A673 (cell line): ENCODE data around the gene SLC26A11. TPM values are rescaled to one million over a fixed set of nuclear protein-coding genes. Genes with fewer than 3 reads are reported as not detected.
A peak's percentile ranks its signal among the peaks of the same experiment; 100 is the strongest.

Experiments used
- BruUV-seq: library from RNA; stranded (reverse); fragments of 400-500 nt; replicated peaks from 2 replicates; lab custom pipeline; 2021; lab: Mats Ljungman, UMichigan
- CTCF ChIA-PET: fragments of 300-600 bp; sonication (Branson Sonifier 250); formaldehyde crosslinking; loops from one replicate; lab custom pipeline; 2022; ENCODE audit warnings: antibody characterized with exemption; lab: Charles Lee
- POLR2A ChIA-PET: fragments of 300-600 bp; sonication (Branson Sonifier 250); formaldehyde crosslinking; loops from one replicate; lab custom pipeline; 2022; ENCODE audit warnings: antibody characterized with exemption; ENCODE audit not compliant: low non-redundant PET; lab: Charles Lee
- DNase-seq: peaks from one replicate; pipeline ENCODE4 v3.0.0-alpha.2; 2015; ENCODE audit warnings: low spot score
- H3K27ac ChIP-seq: fragments of 200-600 bp; sonication (generic); 2 replicates; pipeline ENCODE4 v1.5.1; 2016; ENCODE audit warnings: mixed run types, low read depth, mild to moderate bottlenecking, mixed read lengths, antibody characterized with exemption, low read length; ENCODE audit not compliant: poor library complexity, severe bottlenecking
- H3K27me3 ChIP-seq: fragments of 200-600 bp; sonication (generic); replicated peaks from 2 replicates; pipeline ENCODE4 v1.6.1; 2017; ENCODE audit warnings: mixed run types, low read depth, mild to moderate bottlenecking, mixed read lengths, antibody characterized with exemption, low read length; ENCODE audit not compliant: insufficient read depth, poor library complexity
- H3K36me3 ChIP-seq: fragments of 200-600 bp; sonication (generic); 2 replicates; pipeline ENCODE4 v1.6.1; 2016; ENCODE audit warnings: mixed run types, mild to moderate bottlenecking, mixed read lengths, antibody characterized with exemption, low read length; ENCODE audit not compliant: insufficient read depth, poor library complexity, severe bottlenecking
- H3K4me1 ChIP-seq: fragments of 200-600 bp; sonication (generic); 2 replicates; pipeline ENCODE4 v1.6.1; 2017; ENCODE audit warnings: mixed run types, mild to moderate bottlenecking, mixed read lengths, antibody characterized with exemption, low read length; ENCODE audit not compliant: insufficient read depth, poor library complexity, severe bottlenecking
- H3K4me3 ChIP-seq: fragments of 200-600 bp; sonication (generic); 2 replicates; pipeline ENCODE4 v1.5.1; 2016; ENCODE audit warnings: low read depth, mixed run types, mild to moderate bottlenecking, mixed read lengths, low read length; ENCODE audit not compliant: poor library complexity, severe bottlenecking
- H3K9me3 ChIP-seq: fragments of 200-600 bp; sonication (generic); 2 replicates; pipeline ENCODE4 v1.6.1; 2016; ENCODE audit warnings: mixed run types, low read depth, mild to moderate bottlenecking, mixed read lengths, antibody characterized with exemption, low read length; ENCODE audit not compliant: poor library complexity, severe bottlenecking
- CTCF ChIP-seq: fragments of 300-800, 200-600 bp; sonication (generic); conservative IDR thresholded peaks from 2 replicates; pipeline ENCODE4 v1.5.1; 2017; ENCODE audit warnings: low read depth, mild to moderate bottlenecking, antibody characterized with exemption, low read length, moderate library complexity, mixed read lengths
- EZH2 ChIP-seq: fragments of 200-600 bp; sonication (generic); IDR thresholded peaks from 2 replicates; pipeline ENCODE4 v1.6.1; 2017; ENCODE audit warnings: borderline replicate concordance, low read depth, mild to moderate bottlenecking, mixed read lengths, antibody characterized with exemption, low read length; ENCODE audit not compliant: poor library complexity, severe bottlenecking
- intact Hi-C: fragments of 100-400 bp; cut with micrococcal nuclease; formaldehyde crosslinking; loops from one replicate; pipeline ENCODE4 v1.10.0; 2022; ENCODE audit not compliant: unreplicated experiment
- total RNA-seq: library from RNA; stranded (reverse); gene quantifications from 2 replicates; pipeline ENCODE4 v1.2.3, GENCODE V29; 2021

SLC26A11 gene
- total RNA-seq, 1 experiment from 2014 or later = 23.5 TPM

GRCh38 chr17:80202197-80202596, 18.0 kb upstream of the SLC26A11 start:
- BruUV-seq = no TSS peak
- H3K27ac ChIP-seq = no peak overlapping the region
- H3K4me1 ChIP-seq = peaks cover 9% of the 10 kb centered on the region
- POLR2A ChIA-PET = no interaction called here
- DNase-seq = no peak
- no peaks in the 10 kb centered on the region for H3K27me3 ChIP-seq
- intact Hi-C loops = no loop called here
- no peaks in the 10 kb centered on the region for H3K36me3 ChIP-seq
- TF ChIP-seq EZH2 = no peak
- TF ChIP-seq CTCF = no peak
- CTCF ChIA-PET = no interaction called here
- H3K9me3 ChIP-seq = no peaks in the 10 kb centered on the region
- no peak overlapping the region for H3K4me3 ChIP-seq

- intact Hi-C loops = no loop called here
- CTCF ChIA-PET = no interaction called here
- DNase-seq = no peak
These were observed 16.7 kb upstream of the SLC26A11 start for GRCh38 chr17:80203471-80203963.

GRCh38 chr17:80204626-80205468, 15.4 kb upstream of the SLC26A11 start:
- TF ChIP-seq EZH2 = no peak
- no peak for TF ChIP-seq CTCF
- H3K27me3 ChIP-seq = no peaks in the 10 kb centered on the region
- CTCF ChIA-PET = interaction anchor here (0.7 kb wide), 1 partner anchor 220 kb away, joined by 10 read pairs; no protein-coding TSS in a partner anchor
- H3K27ac ChIP-seq = no peak overlapping the region
- BruUV-seq = no TSS peak
- intact Hi-C loops = no loop called here
- H3K9me3 ChIP-seq = no peaks in the 10 kb centered on the region
- peaks cover 9% of the 10 kb centered on the region for H3K4me1 ChIP-seq
- POLR2A ChIA-PET = no interaction called here
- DNase-seq = peak; percentile 34
- H3K4me3 ChIP-seq = no peak overlapping the region
- no peaks in the 10 kb centered on the region for H3K36me3 ChIP-seq

More at GRCh38 chr17:80203471-80203963, 16.7 kb upstream of the SLC26A11 start:
- no peaks in the 10 kb centered on the region for H3K27me3 ChIP-seq
- H3K36me3 ChIP-seq = no peaks in the 10 kb centered on the region
- no peak overlapping the region for H3K4me3 ChIP-seq
- H3K4me1 ChIP-seq = peaks cover 9% of the 10 kb centered on the region
- TF ChIP-seq EZH2 = no peak
- TF ChIP-seq CTCF = 0 out of 2 replicates have a peak, but pooled peaks have one; percentile 18
- H3K27ac ChIP-seq = no peak overlapping the region
- BruUV-seq = no TSS peak
- H3K9me3 ChIP-seq = no peaks in the 10 kb centered on the region
- POLR2A ChIA-PET = no interaction called here
